Mesenchymal stem cell (in vitro differentiated cells and primary cell): ENCODE measurements around the gene RAB40C.

ENCODE experiments used
- DNase-seq: peaks from one replicate; pipeline ENCODE4 v3.0.0-alpha.2; 2013
- H2AFZ ChIP-seq: one replicate; pipeline ENCODE4 v1.6.1; 2013; ENCODE audit warnings: low read depth, mild to moderate bottlenecking, control low read depth, inconsistent platforms, low read length, moderate library complexity
- H2AK5ac ChIP-seq: 2 replicates; pipeline ENCODE4 v1.6.1; 2013; ENCODE audit warnings: low read length, moderate library complexity, mild to moderate bottlenecking, inconsistent platforms; ENCODE audit not compliant: severe bottlenecking
- H2BK120ac ChIP-seq: one replicate; pipeline ENCODE4 v1.6.1; 2013; ENCODE audit warnings: low read depth, mild to moderate bottlenecking, inconsistent platforms, low read length, moderate library complexity
- H2BK12ac ChIP-seq, 2 experiments: one replicate each; pipeline ENCODE4 v1.6.1; 2013; ENCODE audit warnings: inconsistent platforms in 2 of 2, low read length in 2 of 2, mild to moderate bottlenecking in 2 of 2, moderate library complexity in 2 of 2, control low read depth in 1 of 2
- H2BK15ac ChIP-seq: one replicate; pipeline ENCODE4 v1.6.1; 2013; ENCODE audit warnings: mild to moderate bottlenecking, low read depth, inconsistent platforms; ENCODE audit not compliant: poor library complexity, severe bottlenecking
- H2BK5ac ChIP-seq: 2 replicates; pipeline ENCODE4 v1.6.1; 2013; ENCODE audit warnings: low read depth, mild to moderate bottlenecking, low read length, control low read depth, inconsistent platforms; ENCODE audit not compliant: poor library complexity, severe bottlenecking
- H3K14ac ChIP-seq, 2 experiments: one replicate each; pipeline ENCODE4 v1.6.1; 2013; ENCODE audit warnings: inconsistent platforms in 2 of 2, low read length in 2 of 2, control low read depth in 1 of 2, mild to moderate bottlenecking in 1 of 2, moderate library complexity in 1 of 2
- H3K18ac ChIP-seq, 2 experiments: one replicate each; pipeline ENCODE4 v1.6.1; 2013; ENCODE audit warnings: inconsistent platforms in 2 of 2, low read length in 2 of 2, control low read depth in 1 of 2, low read depth in 1 of 2, mild to moderate bottlenecking in 1 of 2
- H3K23ac ChIP-seq, 2 experiments: one replicate each; pipeline ENCODE4 v1.6.1; 2013; ENCODE audit warnings: inconsistent platforms in 2 of 2, low read length in 2 of 2, mild to moderate bottlenecking in 2 of 2, moderate library complexity in 2 of 2, control low read depth in 1 of 2
- H3K27ac ChIP-seq: 2 replicates; pipeline ENCODE4 v1.5.1; 2013; ENCODE audit warnings: mild to moderate bottlenecking, moderate library complexity, low read length, control low read depth, inconsistent platforms; ENCODE audit not compliant: poor library complexity, severe bottlenecking
- H3K27me3 ChIP-seq, 2 experiments: 2 replicates each; pipeline versions ENCODE4 v1.6.1 to v1.7.0; 2013; ENCODE audit warnings: low read length in 2 of 2, mild to moderate bottlenecking in 2 of 2, moderate library complexity in 2 of 2, control low read depth in 1 of 2, inconsistent platforms in 1 of 2; ENCODE audit not compliant: control insufficient read depth in 1 of 2, insufficient read depth in 1 of 2
- H3K36me3 ChIP-seq, 2 experiments: 2 replicates each; pipeline versions ENCODE4 v1.6.1 to v1.7.0; 2013; ENCODE audit warnings: low read length in 2 of 2, control low read depth in 1 of 2, inconsistent platforms in 1 of 2, low read depth in 1 of 2, mild to moderate bottlenecking in 1 of 2; ENCODE audit not compliant: insufficient read depth in 2 of 2, control insufficient read depth in 1 of 2
- H3K4ac ChIP-seq, 2 experiments: one replicate each; pipeline ENCODE4 v1.6.1; 2013; ENCODE audit warnings: inconsistent platforms in 2 of 2, low read length in 2 of 2, mild to moderate bottlenecking in 2 of 2, moderate library complexity in 2 of 2, control low read depth in 1 of 2, low read depth in 1 of 2
- H3K4me1 ChIP-seq: 2 replicates; pipeline ENCODE4 v1.6.1; 2013; ENCODE audit warnings: low read depth, low read length, control low read depth; ENCODE audit not compliant: control insufficient read depth, insufficient read depth
- H3K4me2 ChIP-seq: 2 replicates; pipeline ENCODE4 v1.6.1; 2013; ENCODE audit warnings: low read length, mild to moderate bottlenecking, inconsistent platforms; ENCODE audit not compliant: poor library complexity, severe bottlenecking
- H3K4me3 ChIP-seq, 2 experiments: 2 replicates each; pipeline versions ENCODE4 v1.5.1 to v1.7.0; 2013; ENCODE audit warnings: low read length in 2 of 2, mild to moderate bottlenecking in 2 of 2, control low read depth in 1 of 2, low read depth in 1 of 2; ENCODE audit not compliant: insufficient read depth in 1 of 2
- H3K79me1 ChIP-seq: replicated peaks from 2 replicates; pipeline ENCODE4 v1.6.1; 2013; ENCODE audit warnings: mild to moderate bottlenecking, control low read depth, low read length, inconsistent platforms; ENCODE audit not compliant: poor library complexity, severe bottlenecking
- H3K9ac ChIP-seq: 2 replicates; pipeline ENCODE4 v1.7.0; 2013; ENCODE audit warnings: mild to moderate bottlenecking, low read length, moderate library complexity
- H3K9me3 ChIP-seq: 2 replicates; pipeline ENCODE4 v1.7.0; 2013; ENCODE audit warnings: mild to moderate bottlenecking, low read length; ENCODE audit not compliant: control insufficient read depth
- H4K8ac ChIP-seq: one replicate; pipeline ENCODE4 v1.6.1; 2013; ENCODE audit warnings: inconsistent platforms, mild to moderate bottlenecking, low read length, moderate library complexity
- H4K91ac ChIP-seq: one replicate; pipeline ENCODE4 v1.6.1; 2013; ENCODE audit warnings: mild to moderate bottlenecking, low read length, inconsistent platforms
- WGBS: methylation state at CpG from one replicate; pipeline ENCODE4 v1.1.7; 2013; ENCODE audit warnings: mixed read lengths; 5-methylcytosine and 5-hydroxymethylcytosine counted together

The RAB40C gene

GRCh38 chr16:585351-585750 lies 4.5 kb upstream of the RAB40C start:
- WGBS = 68% methylated on average over 10 of the region's 10 CpGs
- Histone ChIP-seq H3K9ac (no peak overlapping the region), H3K4me2 (no peak overlapping the region), H3K79me1 (peaks cover 13% of the 10 kb centered on the region), H2BK5ac (no peak overlapping the region), H2BK120ac (no peak overlapping the region), H2BK15ac (peak overlapping the region; percentile 33), H2AK5ac (no peak overlapping the region), H3K27ac (no peak overlapping the region), H3K23ac (no peak overlapping the region), H3K9me3 (no peaks in the 10 kb centered on the region), H2AFZ (no peak overlapping the region), H3K14ac (no peak overlapping the region), H3K4me1 (peaks cover 38% of the 10 kb centered on the region), H3K27me3 (no peaks in the 10 kb centered on the region), H4K8ac (no peak overlapping the region), H2BK12ac (peak overlapping the region in 1 of 2 experiments; percentile 30), H3K18ac (peak overlapping the region in 1 of 2 experiments; percentile 57), H3K36me3 (peaks cover 11 to 31% of the 10 kb centered on the region in 2 experiments), H4K91ac (no peak overlapping the region), H3K4me3 (no peak overlapping the region), H3K4ac (no peak overlapping the region)
- no peak for DNase-seq

GRCh38 chr16:586047-586644 lies 3.7 kb upstream of the RAB40C start:
- no peak overlapping the region for H2BK120ac ChIP-seq

GRCh38 chr16:586645-587590 lies 2.9 kb upstream of the RAB40C start:
- peak overlapping the region in 1 of 2 experiments; percentile 88 for H3K4me3 ChIP-seq
- no peak overlapping the region for H4K8ac ChIP-seq
- H2BK5ac ChIP-seq = no peak overlapping the region
- no peak overlapping the region for H2AK5ac ChIP-seq
- H2BK120ac ChIP-seq = no peak overlapping the region
- H3K4me1 ChIP-seq = peaks cover 50% of the 10 kb centered on the region
- no peak overlapping the region for H3K4me2 ChIP-seq
- no peaks in the 10 kb centered on the region for H3K27me3 ChIP-seq
- H3K4ac ChIP-seq = no peak overlapping the region
- H4K91ac ChIP-seq = peak overlapping the region; percentile 23
- no peak overlapping the region for H3K23ac ChIP-seq
- no peak overlapping the region for H3K27ac ChIP-seq
- H3K9me3 ChIP-seq = no peaks in the 10 kb centered on the region
- H3K36me3 ChIP-seq = peaks cover 6 to 20% of the 10 kb centered on the region in 2 experiments
- H3K79me1 ChIP-seq = peaks cover 20% of the 10 kb centered on the region
- DNase-seq = no peak
- H3K18ac ChIP-seq = peak overlapping the region in 1 of 2 experiments; percentile 13
- no peak overlapping the region for H2BK15ac ChIP-seq
- H3K9ac ChIP-seq = peak overlapping the region; percentile 95
- H3K14ac ChIP-seq = no peak overlapping the region
- WGBS = 92% methylated on average over 13 of the region's 14 CpGs
- no peak overlapping the region for H2AFZ ChIP-seq
- no peak overlapping the region for H2BK12ac ChIP-seq

More at GRCh38 chr16:586047-586644, 3.7 kb upstream of the RAB40C start:
- H3K23ac ChIP-seq = no peak overlapping the region
- H3K27me3 ChIP-seq = no peaks in the 10 kb centered on the region
- H3K4me3 ChIP-seq = no peak overlapping the region
- H2BK5ac ChIP-seq = no peak overlapping the region
- H4K8ac ChIP-seq = no peak overlapping the region
- no peaks in the 10 kb centered on the region for H3K9me3 ChIP-seq
- no peak overlapping the region for H2BK15ac ChIP-seq
- H3K9ac ChIP-seq = peak overlapping the region; percentile 22
- H3K4me2 ChIP-seq = no peak overlapping the region
- H4K91ac ChIP-seq = no peak overlapping the region
- H3K4ac ChIP-seq = no peak overlapping the region
- H2AFZ ChIP-seq = no peak overlapping the region
- peaks cover 19% of the 10 kb centered on the region for H3K79me1 ChIP-seq
- 71% methylated on average over 16 of the region's 16 CpGs for WGBS
- no peak overlapping the region for H3K14ac ChIP-seq
- H3K18ac ChIP-seq = no peak overlapping the region
- no peak for DNase-seq
- no peak overlapping the region for H2AK5ac ChIP-seq
- peaks cover 45% of the 10 kb centered on the region for H3K4me1 ChIP-seq
- H2BK12ac ChIP-seq = peak overlapping the region in 1 of 2 experiments; percentile 1
- H3K27ac ChIP-seq = no peak overlapping the region
- H3K36me3 ChIP-seq = peaks cover 6 to 23% of the 10 kb centered on the region in 2 experiments

DNA sequence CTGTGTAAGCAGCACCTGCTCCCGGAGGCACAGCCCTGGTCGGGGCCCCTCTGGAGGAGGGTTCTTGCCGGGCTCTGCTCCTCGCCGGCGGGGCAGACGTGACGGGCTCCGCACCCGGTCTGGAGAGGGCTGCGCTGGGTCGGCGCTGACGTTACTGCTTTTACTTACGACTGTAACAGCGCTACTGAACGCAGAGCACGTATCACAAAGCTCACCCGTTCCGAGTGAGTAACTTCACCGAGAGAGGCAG lies 1.3 kb upstream of the RAB40C start:
- Histone ChIP-seq H3K18ac (peak overlapping the region; percentile 72 to 97), H2BK15ac (peak overlapping the region; percentile 87)
- WGBS = 0% methylated on average over 7 of the region's 21 CpGs

More for the DNA sequence above, 1.3 kb upstream of the RAB40C start:
- Histone ChIP-seq H3K4me3 (peak overlapping the region; percentile 88 to 89), H4K91ac (peak overlapping the region; percentile 85), H3K23ac (no peak overlapping the region), H3K4ac (peak overlapping the region; percentile 42 to 88), H3K14ac (peak overlapping the region in 1 of 2 experiments; percentile 98), H3K9ac (peak overlapping the region; percentile 95), H3K79me1 (peaks cover 29% of the 10 kb centered on the region), H3K4me2 (peak overlapping the region; percentile 94), H2BK120ac (peak overlapping the region; percentile 66), H4K8ac (peak overlapping the region; percentile 66), H2AK5ac (no peak overlapping the region), H2BK12ac (peak overlapping the region in 1 of 2 experiments; percentile 72), H2AFZ (peak overlapping the region; percentile 91), H3K9me3 (no peaks in the 10 kb centered on the region), H3K4me1 (peaks cover 61% of the 10 kb centered on the region), H3K36me3 (peaks cover 0 to 16% of the 10 kb centered on the region in 2 experiments), H3K27me3 (no peaks in the 10 kb centered on the region), H2BK5ac (no peak overlapping the region), H3K27ac (peak overlapping the region; percentile 63)
- peak; percentile 89 for DNase-seq
